ENCODE data around the gene RNF157.
"Not testable (repeated sequence)": the region's sequence is repeated elsewhere in the genome, so short reads cannot be mapped to it uniquely, and the experiment has no call there.

RNF157 gene

GRCh38 chr17:76252967-76253766 is 12.9 kb upstream of the RNF157 start:
- DNase-seq, result not testable (repeated sequence)

DNA sequence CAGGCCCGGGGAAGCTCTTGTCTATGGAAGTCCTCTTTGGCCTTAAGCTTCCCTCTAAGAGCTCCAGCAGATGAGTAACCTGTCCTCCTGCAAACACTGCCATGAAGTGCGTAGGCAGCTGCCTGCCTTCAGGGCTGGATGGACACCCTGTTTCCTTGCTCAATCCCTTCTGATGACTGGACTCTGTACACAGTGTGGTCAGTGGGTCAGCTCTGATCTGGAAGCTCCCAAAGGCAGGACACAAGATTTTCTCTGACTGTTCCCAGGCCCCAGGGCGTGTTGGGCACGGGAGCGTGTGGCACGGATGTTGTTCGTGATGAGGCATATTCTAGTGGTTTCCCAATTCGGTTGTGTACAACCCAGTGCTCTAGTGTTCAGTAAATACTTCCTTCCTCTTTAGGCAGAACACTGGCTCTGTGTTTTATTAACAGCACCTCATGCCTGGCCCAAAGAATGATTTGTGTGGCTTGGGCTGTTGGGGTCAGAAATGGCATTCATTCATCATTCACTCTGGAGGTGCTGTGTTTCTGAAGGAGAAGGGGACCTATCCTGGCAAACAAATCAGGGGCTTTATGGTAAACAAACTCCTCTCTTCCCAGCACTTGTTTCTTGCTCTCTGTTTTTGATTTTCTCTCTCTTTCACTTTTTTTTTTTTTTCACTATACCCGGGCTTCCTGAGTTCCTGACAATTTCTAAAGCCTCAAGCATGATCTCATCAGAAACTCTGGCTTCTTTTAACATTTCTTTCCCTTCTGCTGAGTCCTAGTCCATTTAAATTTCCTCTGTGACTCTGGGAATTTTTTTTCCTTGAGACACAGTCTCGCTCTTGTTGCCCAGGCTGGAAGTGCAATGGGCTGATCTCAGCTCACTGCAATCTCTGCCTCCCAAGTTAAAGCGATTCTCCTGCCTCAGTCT is 12.0 kb upstream of the RNF157 start:
- no peak for DNase-seq

GRCh38 chr17:76251478-76252039 is 11.3 kb upstream of the RNF157 start:
- DNase-seq, result no peak

GRCh38 chr17:76250141-76250540 is 9.8 kb upstream of the RNF157 start:
- no peak for DNase-seq

- DNase-seq, result no peak
Observed at GRCh38 chr17:76248013-76248782, 7.9 kb upstream of the RNF157 start.

- DNase-seq, result no peak
Observed at GRCh38 chr17:76247304-76247703, 7.0 kb upstream of the RNF157 start.

DNA sequence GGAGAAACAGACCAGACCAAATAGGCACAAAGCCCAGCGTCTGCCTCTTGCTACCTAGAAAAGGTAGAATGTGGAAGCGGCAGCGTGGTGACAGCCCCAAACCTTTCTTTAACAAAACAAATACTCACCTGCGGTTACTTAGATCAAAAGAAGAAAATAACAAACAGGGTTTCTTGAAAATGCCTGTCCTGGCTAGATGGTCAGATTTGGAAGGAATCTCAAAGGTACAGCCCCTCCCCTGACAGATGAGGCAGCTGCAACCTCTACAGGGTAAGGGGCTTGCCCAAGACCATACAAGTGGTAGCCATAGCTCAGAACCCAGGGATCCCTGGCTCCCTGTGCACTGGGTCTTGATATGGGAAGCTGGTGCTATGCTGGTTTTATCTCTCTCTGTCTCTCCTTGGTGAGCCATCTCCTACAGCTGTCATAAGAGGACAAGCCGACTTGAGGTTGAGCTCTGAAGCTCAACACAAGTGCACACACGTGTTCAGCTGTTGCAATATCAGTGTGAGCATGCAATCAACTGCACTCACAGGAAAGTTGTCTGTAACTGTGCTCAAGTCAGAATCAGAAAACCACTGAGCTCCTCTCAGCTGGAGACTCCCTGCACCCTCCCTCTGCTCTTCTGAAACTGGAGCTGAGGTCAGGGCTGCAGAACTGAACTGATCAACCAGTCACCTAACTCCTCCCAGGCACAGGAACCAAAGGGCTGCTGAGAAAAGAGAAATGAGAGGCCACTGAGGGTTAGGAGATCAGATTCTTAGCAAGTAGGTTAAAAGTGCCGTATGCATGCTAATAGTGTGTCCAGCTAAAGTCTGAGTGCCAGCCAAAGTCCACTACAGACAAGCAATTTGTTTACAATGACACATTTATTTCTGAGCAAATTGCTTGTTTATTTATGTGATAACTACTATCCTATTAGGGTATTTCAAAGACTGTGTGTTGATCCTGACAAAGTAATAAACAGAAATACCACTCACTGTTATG is 6.1 kb upstream of the RNF157 start:
- DNase-seq, result no peak

- DNase-seq, result not testable (repeated sequence)
Observed at GRCh38 chr17:76244721-76245120, 4.4 kb upstream of the RNF157 start.

DNA sequence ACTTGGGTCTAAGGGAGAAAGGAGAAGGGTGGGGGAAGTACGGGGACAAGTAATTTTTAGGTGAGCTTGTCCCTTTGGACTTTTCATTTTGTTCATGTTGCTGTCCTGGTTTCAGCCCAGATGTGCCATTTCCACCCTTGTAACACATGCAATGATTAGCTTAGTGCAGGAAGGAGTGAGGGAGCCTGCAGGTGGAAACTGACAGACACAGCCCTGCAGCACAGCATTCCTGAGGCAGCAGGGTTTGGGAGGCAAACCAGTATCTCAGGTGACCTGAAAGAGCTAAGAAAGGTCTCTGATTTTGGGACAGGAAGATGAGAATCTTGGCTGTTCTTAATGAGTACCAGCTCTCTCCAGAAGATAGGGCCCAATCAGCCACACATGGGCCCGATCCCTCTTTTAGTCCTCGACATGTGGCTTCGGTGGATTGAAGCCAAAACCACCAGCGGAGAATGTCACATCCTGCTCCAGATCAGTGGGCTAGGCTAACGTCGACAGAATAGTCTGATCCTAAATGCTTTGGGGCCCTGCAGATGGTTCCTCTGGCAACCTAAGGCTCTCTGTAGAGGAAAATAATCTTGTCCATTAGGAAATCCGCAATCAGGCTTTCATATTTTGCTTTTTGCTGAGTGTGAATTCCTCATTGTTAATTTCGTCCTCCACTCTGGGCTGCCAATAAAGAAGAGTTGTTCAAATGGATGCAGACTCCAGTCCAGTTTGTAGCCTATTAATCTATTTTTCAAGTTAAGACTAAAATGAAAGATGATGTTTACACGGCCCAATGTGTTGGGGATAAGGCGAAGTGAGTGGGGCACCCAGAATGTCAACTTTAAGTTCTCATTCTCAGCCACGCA is 3.8 kb upstream of the RNF157 start:
- DNase-seq, result no peak

GRCh38 chr17:76241691-76242255 is 1.5 kb upstream of the RNF157 start:
- DNase-seq, result no peak

DNA sequence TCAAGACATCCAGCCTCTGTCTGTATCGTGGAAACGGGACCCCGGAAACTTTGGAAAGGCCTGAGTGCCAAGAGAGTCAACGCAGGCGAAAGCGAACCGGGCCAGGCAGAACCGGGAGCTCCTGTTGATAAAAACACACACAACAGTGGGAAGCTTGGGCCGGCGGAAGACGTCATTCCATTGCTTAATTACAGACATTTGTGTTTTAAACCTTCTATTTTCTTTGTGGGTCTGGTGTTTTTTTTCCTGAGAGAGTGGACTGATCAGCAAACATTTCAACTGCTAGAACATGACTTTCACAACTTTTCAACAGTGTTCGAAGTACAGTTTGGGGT is 878 bp upstream of the RNF157 start:
- no peak for DNase-seq

DNA sequence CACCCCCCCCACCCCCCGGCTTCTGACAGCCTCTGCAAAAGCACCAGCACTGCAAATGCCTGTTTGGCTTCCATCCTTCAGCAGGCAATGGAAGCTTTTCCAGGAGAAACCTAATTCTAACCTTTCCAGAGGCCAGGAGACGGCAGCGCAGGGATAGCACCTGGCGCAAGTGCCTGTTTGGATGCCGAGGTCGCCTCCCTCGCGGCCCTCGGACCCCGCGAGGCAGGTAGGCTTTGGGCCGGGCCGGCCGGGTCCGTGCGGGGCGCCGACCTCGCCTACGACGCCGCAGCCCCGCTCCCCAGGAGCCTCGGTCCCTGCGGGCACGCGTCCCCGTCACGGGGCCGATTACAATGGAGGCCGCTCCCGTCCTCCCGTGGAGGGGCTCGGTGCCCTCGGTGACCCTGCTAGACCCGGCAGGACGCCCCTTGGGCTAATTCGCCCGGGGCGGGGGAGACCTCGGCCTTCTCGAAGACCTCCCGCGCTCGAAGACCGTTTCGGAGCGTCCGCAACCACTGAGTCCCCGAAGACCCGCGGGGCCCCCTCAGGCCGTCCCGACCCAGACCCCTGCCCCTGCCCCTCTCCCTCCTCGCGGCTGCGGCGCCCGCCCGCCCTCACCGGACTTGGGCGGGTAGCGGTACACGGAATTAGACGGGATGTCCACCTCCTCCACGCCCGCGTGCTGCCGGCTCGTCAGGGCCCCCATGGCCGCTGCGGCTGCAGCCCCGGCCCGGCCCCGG is 587 bp downstream of the RNF157 start:
- no peak for DNase-seq

DNA sequence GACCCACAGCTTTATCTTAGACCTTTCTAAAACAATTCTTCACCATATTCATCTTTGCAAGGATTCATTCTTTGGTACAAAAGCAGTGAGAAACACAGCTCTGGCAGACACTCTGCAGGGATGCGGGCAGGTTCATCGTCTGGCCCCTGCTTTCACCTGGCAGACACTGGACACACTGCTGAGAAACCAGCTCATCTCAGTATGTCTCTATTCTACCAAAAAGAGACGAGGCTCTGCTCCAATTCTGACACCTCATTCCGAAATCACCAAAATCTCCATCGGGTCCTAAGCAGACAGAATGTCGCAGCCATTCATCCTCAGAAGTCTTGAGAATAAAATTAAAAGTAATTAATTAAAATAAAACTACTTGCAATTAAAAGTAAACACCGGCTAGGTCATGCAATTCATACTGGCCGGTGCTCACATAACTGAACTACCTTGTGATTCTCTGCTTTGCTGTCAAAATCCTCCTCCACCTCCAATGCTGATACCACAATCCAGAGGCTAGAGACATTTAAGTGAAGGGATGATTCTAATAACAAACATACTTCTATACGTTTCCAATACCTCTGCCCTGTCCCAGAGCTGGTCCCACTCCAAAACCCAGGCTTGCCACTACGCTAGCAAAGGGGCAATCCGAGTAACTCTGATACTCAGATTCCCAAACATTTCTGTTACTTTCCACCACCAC is 1.3 kb downstream of the RNF157 start:
- DNase-seq, result no peak

GRCh38 chr17:76237859-76238313 is 2.4 kb downstream of the RNF157 start:
- DNase-seq, result no peak

GRCh38 chr17:76236603-76237002 is 3.7 kb downstream of the RNF157 start:
- DNase-seq, result no peak

DNA sequence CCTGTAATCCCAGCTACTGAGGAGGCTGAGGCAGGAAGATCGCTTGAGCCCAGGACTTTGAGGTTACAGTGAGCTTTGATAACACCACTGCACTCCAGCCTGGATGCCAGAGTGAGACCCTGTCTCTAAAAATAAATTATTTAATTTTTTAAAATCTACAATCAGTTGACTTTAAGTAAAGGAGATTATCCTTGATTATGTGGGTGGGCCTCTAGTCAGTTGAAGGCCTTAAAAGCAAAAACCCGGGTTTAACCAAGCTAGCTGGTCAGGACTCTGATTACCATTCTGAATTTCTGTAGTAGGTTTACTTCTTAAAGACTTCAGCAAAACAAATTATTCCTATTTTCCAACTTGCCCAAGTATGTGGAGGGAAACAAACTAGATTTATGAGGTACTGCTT is 4.4 kb downstream of the RNF157 start:
- DNase-seq, result no peak

DNA sequence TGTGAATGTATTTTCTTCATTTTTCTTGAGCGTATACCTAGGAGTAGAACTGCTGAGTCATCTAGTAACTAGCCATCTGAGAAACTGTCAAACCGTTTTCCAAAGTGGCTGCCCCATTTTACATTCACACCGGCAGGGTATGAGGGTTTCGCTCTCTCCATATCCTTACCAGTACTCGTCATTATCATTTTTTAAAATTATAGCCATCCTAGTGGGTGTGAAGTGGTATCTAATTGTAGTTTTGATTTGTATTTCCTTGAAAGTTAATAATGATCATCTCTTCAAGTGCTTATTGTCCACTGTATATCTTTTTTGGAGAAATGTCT is 6.0 kb downstream of the RNF157 start:
- DNase-seq, result no peak

DNA sequence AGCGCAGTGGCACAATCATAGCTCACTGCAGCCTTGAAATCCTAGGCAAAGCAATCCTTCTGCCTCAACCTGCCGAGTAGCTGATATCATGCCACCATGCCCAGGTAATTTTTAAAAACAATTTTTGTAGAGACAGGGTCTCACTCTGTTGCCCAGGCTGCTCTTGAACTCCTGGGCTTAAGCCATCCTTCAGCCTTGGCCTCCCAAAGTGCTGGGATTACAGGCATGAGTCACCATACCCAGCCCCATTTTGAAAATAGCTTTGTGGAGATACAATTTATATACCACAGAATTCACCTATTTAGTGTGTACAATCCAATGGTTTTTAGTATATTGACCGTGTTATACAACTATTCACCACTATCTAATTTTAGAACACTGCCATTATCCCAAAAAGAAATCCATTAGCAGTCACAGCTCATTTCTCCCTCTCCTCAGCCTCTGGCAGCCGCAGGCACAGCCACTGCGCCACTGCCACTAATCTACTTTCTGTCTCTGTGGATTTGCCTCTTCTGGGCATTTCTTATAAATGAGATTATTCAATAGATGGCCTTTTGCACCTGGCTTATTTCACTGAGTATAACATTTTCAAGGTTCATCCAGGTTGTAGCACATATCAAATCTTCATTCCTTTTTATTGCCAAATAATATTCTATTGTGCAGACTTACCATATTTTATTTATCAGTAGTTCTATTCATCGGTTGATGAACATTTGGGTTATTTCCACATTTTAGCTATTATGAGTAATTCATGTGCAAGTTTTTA is 6.5 kb downstream of the RNF157 start:
- no peak for DNase-seq
